Esophagus (tissue), 2 donors: ENCODE data around the gene ARTN. TPM values are rescaled to one million over a fixed set of nuclear protein-coding genes. Genes with fewer than 3 reads are reported as not detected.

ENCODE experiments used
- H3K27ac ChIP-seq, 2 donors: one replicate each; pipeline ENCODE4 v1.5.1; 2013; ENCODE audit warnings: low read depth in 2 of 2, mild to moderate bottlenecking in 2 of 2, inconsistent platforms in 1 of 2, low read length in 1 of 2, moderate library complexity in 1 of 2
- H3K27me3 ChIP-seq, 2 donors: one replicate each; pipeline ENCODE4 v1.6.1; 2013; ENCODE audit warnings: low read length in 2 of 2, control low read depth in 1 of 2, mild to moderate bottlenecking in 1 of 2; ENCODE audit not compliant: insufficient read depth in 2 of 2, control insufficient read depth in 1 of 2
- H3K36me3 ChIP-seq, 2 donors: one replicate each; pipeline ENCODE4 v1.6.1; 2013; ENCODE audit warnings: low read length in 1 of 2; ENCODE audit not compliant: control insufficient read depth in 2 of 2, insufficient read depth in 2 of 2
- H3K4me1 ChIP-seq, 2 donors: one replicate each; pipeline ENCODE4 v1.6.1; 2013; ENCODE audit warnings: low read length in 1 of 2; ENCODE audit not compliant: control insufficient read depth in 2 of 2, insufficient read depth in 2 of 2
- H3K4me3 ChIP-seq, 2 donors: one replicate each; pipeline ENCODE4 v1.5.1; 2013; ENCODE audit warnings: low read length in 2 of 2, mild to moderate bottlenecking in 2 of 2, low read depth in 1 of 2, moderate library complexity in 1 of 2
- H3K9me3 ChIP-seq, 2 donors: one replicate each; pipeline ENCODE4 v1.6.1; 2013; ENCODE audit warnings: mild to moderate bottlenecking in 2 of 2, low read depth in 1 of 2, low read length in 1 of 2, moderate library complexity in 1 of 2; ENCODE audit not compliant: control insufficient read depth in 2 of 2, insufficient read depth in 1 of 2
- WGBS, 2 donors: extraction: QIAGEN DNeasy Blood & Tissue Kit; methylation state at CpG; one replicate each; pipeline ENCODE4 v1.1.7; 2013; 5-methylcytosine and 5-hydroxymethylcytosine counted together
- polyA plus RNA-seq, 2 donors: library from polyadenylated mRNA; stranded (reverse); fragments of 200-250 nt; gene quantifications; one replicate each; pipeline ENCODE4 v1.2.3, GENCODE V29; 2013
- donor health status: healthy with polysubstance abuse.
- donor health status: Bipolar disorder and iron deficiency.

The ARTN gene
- polyA plus RNA-seq, 2 donors: 1.8 to 2.6 TPM

- peaks cover 10 to 30% of the 10 kb centered on the region in 2 donors for H3K36me3 ChIP-seq
- H3K9me3 ChIP-seq: no peaks in the 10 kb centered on the region
- WGBS, 2 donors: 45 to 49% methylated on average over 11 to 13 of the region's 13 CpGs
- H3K27me3 ChIP-seq: no peaks in the 10 kb centered on the region
- peak overlapping the region; percentile 57 to 74 for H3K4me3 ChIP-seq
- H3K4me1 ChIP-seq: peaks cover 18 to 45% of the 10 kb centered on the region in 2 donors
- H3K27ac ChIP-seq: peak overlapping the region in 1 of 2 donors; percentile 85
These were observed 46.9 kb downstream of the ARTN start for GRCh38 chr1:43980255-43981134.

- peak overlapping the region in 1 of 2 donors; percentile 82 for H3K27ac ChIP-seq
- H3K4me1 ChIP-seq: peaks cover 13 to 40% of the 10 kb centered on the region in 2 donors
- H3K9me3 ChIP-seq: no peaks in the 10 kb centered on the region
- 59 to 60% methylated on average over 19 to 20 of the region's 20 CpGs for WGBS, 2 donors
- no peak overlapping the region for H3K4me3 ChIP-seq
- no peaks in the 10 kb centered on the region for H3K27me3 ChIP-seq
- peaks cover 10 to 33% of the 10 kb centered on the region in 2 donors for H3K36me3 ChIP-seq
These were observed 47.5 kb downstream of the ARTN start for GRCh38 chr1:43981135-43981491.

- H3K27me3 ChIP-seq: no peaks in the 10 kb centered on the region
- no peak overlapping the region for H3K27ac ChIP-seq
- no peaks in the 10 kb centered on the region for H3K9me3 ChIP-seq
- peaks cover 8 to 28% of the 10 kb centered on the region in 2 donors for H3K36me3 ChIP-seq
- peaks cover 13 to 35% of the 10 kb centered on the region in 2 donors for H3K4me1 ChIP-seq
- no peak overlapping the region for H3K4me3 ChIP-seq
- WGBS, 2 donors: 92 to 96% methylated on average over 20 of the region's 20 CpGs
These were observed 48.0 kb downstream of the ARTN start for GRCh38 chr1:43981636-43982035.

GRCh38 chr1:43982241-43982640 is 48.6 kb downstream of the ARTN start:
- peaks cover 13 to 31% of the 10 kb centered on the region in 2 donors for H3K4me1 ChIP-seq
- peaks cover 5 to 23% of the 10 kb centered on the region in 2 donors for H3K36me3 ChIP-seq
- H3K4me3 ChIP-seq: no peak overlapping the region
- WGBS, 2 donors: 91 to 95% methylated on average over 8 of the region's 8 CpGs
- H3K27me3 ChIP-seq: no peaks in the 10 kb centered on the region
- H3K9me3 ChIP-seq: no peaks in the 10 kb centered on the region
- no peak overlapping the region for H3K27ac ChIP-seq

- Histone ChIP-seq H3K9me3 (no peaks in the 10 kb centered on the region), H3K4me3 (no peak overlapping the region), H3K4me1 (peaks cover 13 to 31% of the 10 kb centered on the region in 2 donors), H3K36me3 (peaks cover 5 to 19% of the 10 kb centered on the region in 2 donors), H3K27me3 (no peaks in the 10 kb centered on the region), H3K27ac (no peak overlapping the region)
- 86 to 88% methylated on average over 15 of the region's 15 CpGs for WGBS, 2 donors
These were observed 49.2 kb downstream of the ARTN start for GRCh38 chr1:43982808-43983207.

GRCh38 chr1:43983253-43983899 is 49.8 kb downstream of the ARTN start:
- Histone ChIP-seq H3K4me1 (peaks cover 13 to 31% of the 10 kb centered on the region in 2 donors), H3K9me3 (no peaks in the 10 kb centered on the region), H3K27ac (no peak overlapping the region), H3K36me3 (peaks cover 5 to 19% of the 10 kb centered on the region in 2 donors), H3K4me3 (no peak overlapping the region), H3K27me3 (no peaks in the 10 kb centered on the region)
- 83 to 86% methylated on average over 12 of the region's 12 CpGs for WGBS, 2 donors

GRCh38 chr1:43984855-43985254 is 51.3 kb downstream of the ARTN start:
- no peaks in the 10 kb centered on the region for H3K27me3 ChIP-seq

GRCh38 chr1:43985984-43986595 is 52.5 kb downstream of the ARTN start:
- H3K4me1 ChIP-seq: peaks cover under 1 to 15% of the 10 kb centered on the region in 2 donors
- no peak overlapping the region for H3K4me3 ChIP-seq
- no peaks in the 10 kb centered on the region for H3K9me3 ChIP-seq
- H3K27ac ChIP-seq: no peak overlapping the region
- no peaks in the 10 kb centered on the region for H3K27me3 ChIP-seq
- WGBS, 2 donors: 67 to 72% methylated on average over 4 of the region's 4 CpGs
- H3K36me3 ChIP-seq: peaks cover 5 to 19% of the 10 kb centered on the region in 2 donors

More at GRCh38 chr1:43984855-43985254, 51.3 kb downstream of the ARTN start:
- no peaks in the 10 kb centered on the region for H3K9me3 ChIP-seq
- no peak overlapping the region for H3K4me3 ChIP-seq
- peaks cover 5 to 19% of the 10 kb centered on the region in 2 donors for H3K36me3 ChIP-seq
- 94% methylated on average over 15 to 16 of the region's 16 CpGs for WGBS, 2 donors
- H3K4me1 ChIP-seq: peaks cover 7 to 23% of the 10 kb centered on the region in 2 donors
- H3K27ac ChIP-seq: no peak overlapping the region

GRCh38 chr1:43986712-43987111 is 53.1 kb downstream of the ARTN start:
- no peaks in the 10 kb centered on the region for H3K9me3 ChIP-seq
- H3K27ac ChIP-seq: no peak overlapping the region
- H3K27me3 ChIP-seq: no peaks in the 10 kb centered on the region
- H3K36me3 ChIP-seq: peaks cover 5 to 16% of the 10 kb centered on the region in 2 donors
- 70 to 71% methylated on average over 6 of the region's 6 CpGs for WGBS, 2 donors
- H3K4me3 ChIP-seq: no peak overlapping the region
- H3K4me1 ChIP-seq: peaks cover 0 to 10% of the 10 kb centered on the region in 2 donors
